ENCODE measurements around the gene PTGES3.

- TF ChIP-seq CTCF (IDR thresholded peaks at IDR 0.05) (no peak), POLR2A (IDR thresholded peaks at IDR 0.05) (no peak)
These were observed 3.2 kb downstream of the PTGES3 start for GRCh38 chr12:56684745-56685359.
